Neural crest cell (in vitro differentiated cells): Measurements from ENCODE around the gene GGA3. TPM values are rescaled to one million over a fixed set of nuclear protein-coding genes. Genes with fewer than 3 reads are reported as not detected.

Experiments
- DNase-seq: peaks from one replicate; pipeline ENCODE4 v3.0.0; 2021; ENCODE audit warnings: low read depth, mixed read lengths, low spot score
- H3K27ac Mint-ChIP-seq: one replicate; pipeline ENCODE4 v1.8.0; 2021; ENCODE audit warnings: mild to moderate bottlenecking, mixed read lengths; ENCODE audit not compliant: unreplicated experiment
- H3K27me3 Mint-ChIP-seq: 2 replicates; pipeline ENCODE4 v1.8.0; 2021; ENCODE audit warnings: low read depth, mild to moderate bottlenecking, mixed read lengths
- H3K36me3 Mint-ChIP-seq: 2 replicates; pipeline ENCODE4 v1.8.0; 2021; ENCODE audit warnings: low read depth, mild to moderate bottlenecking, mixed read lengths
- H3K4me1 Mint-ChIP-seq: 2 replicates; pipeline ENCODE4 v1.8.0; 2021; ENCODE audit warnings: mixed read lengths
- H3K4me3 Mint-ChIP-seq: one replicate; pipeline ENCODE4 v1.8.0; 2021; ENCODE audit warnings: mild to moderate bottlenecking, mixed read lengths
- H3K9me3 Mint-ChIP-seq: 2 replicates; pipeline ENCODE4 v1.8.0; 2021; ENCODE audit warnings: mixed read lengths
- CTCF ChIP-seq: fragments of 200-600 bp; sonication (generic); conservative IDR thresholded peaks from 2 replicates; pipeline ENCODE4 v1.5.0; 2021; ENCODE audit warnings: antibody characterized with exemption, mild to moderate bottlenecking
- total RNA-seq: library from RNA; stranded (reverse); gene quantifications from 2 replicates; pipeline ENCODE4 v1.2.1, GENCODE V29; 2021

GGA3 gene
- total RNA-seq, 1 donor from 2014 or later, result 59.0 TPM

DNA sequence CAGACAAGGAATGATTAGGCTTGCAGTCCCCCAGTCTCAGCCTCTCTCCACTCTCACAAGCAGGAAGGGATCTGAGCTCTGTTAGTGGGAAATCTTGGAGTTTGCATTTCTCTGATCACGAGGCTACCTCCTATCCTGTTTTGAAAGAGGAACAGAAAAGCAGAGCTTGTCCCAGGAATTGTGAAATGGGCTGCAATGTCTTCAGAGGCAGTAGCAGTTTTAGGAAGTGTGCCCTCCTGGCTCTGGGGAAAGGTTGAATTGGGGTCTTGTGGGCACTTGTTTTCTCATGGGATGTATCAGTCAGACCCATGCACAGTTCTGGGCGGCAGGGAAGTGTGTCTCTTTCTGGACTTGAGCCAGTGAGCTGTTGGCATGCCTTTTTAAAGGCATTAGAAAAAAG is 33.1 kb downstream of the GGA3 start:
- H3K27me3 Mint-ChIP-seq, result no peaks in the 10 kb centered on the region
- no peak overlapping the region for H3K4me3 Mint-ChIP-seq
- no peak for TF ChIP-seq CTCF
- no peaks in the 10 kb centered on the region for H3K4me1 Mint-ChIP-seq
- DNase-seq, result no peak
- no peak overlapping the region for H3K27ac Mint-ChIP-seq
- H3K36me3 Mint-ChIP-seq, result peaks cover 7% of the 10 kb centered on the region
- no peaks in the 10 kb centered on the region for H3K9me3 Mint-ChIP-seq

DNA sequence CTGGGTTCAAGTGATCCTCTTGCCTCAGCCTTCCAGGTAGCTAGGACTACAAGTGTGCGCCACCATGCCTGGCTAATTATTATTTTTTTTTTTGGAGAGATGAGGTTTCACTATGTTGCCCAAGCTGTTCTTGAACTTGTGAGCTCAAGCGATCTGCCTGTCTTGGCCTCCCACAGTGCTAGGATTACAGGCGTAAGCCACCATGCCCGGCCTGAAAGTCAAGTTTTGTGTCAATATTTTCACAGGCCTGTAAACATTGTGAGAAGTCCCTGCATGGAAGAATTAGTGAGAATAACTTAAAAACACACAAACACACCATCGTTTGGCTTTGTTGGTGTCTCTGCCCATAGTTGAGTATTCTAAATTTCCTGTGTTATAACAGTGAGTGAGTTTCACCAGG is 33.7 kb downstream of the GGA3 start:
- no peaks in the 10 kb centered on the region for H3K4me1 Mint-ChIP-seq
- no peak for DNase-seq
- H3K27ac Mint-ChIP-seq, result peak overlapping the region; percentile 67
- TF ChIP-seq CTCF, result no peak
- peaks cover 4% of the 10 kb centered on the region for H3K36me3 Mint-ChIP-seq
- no peaks in the 10 kb centered on the region for H3K9me3 Mint-ChIP-seq
- no peak overlapping the region for H3K4me3 Mint-ChIP-seq
- H3K27me3 Mint-ChIP-seq, result no peaks in the 10 kb centered on the region

GRCh38 chr17:75225016-75225415 is 36.4 kb downstream of the GGA3 start:
- Mint-ChIP-seq H3K4me1 (no peaks in the 10 kb centered on the region), H3K9me3 (no peaks in the 10 kb centered on the region), H3K4me3 (no peak overlapping the region), H3K27ac (no peak overlapping the region), H3K36me3 (peaks cover 9% of the 10 kb centered on the region), H3K27me3 (no peaks in the 10 kb centered on the region)
- DNase-seq, result no peak
- no peak for TF ChIP-seq CTCF

GRCh38 chr17:75219815-75220214 is 41.6 kb downstream of the GGA3 start:
- H3K27me3 Mint-ChIP-seq, result no peaks in the 10 kb centered on the region
- no peaks in the 10 kb centered on the region for H3K9me3 Mint-ChIP-seq
- H3K4me1 Mint-ChIP-seq, result no peaks in the 10 kb centered on the region
- H3K36me3 Mint-ChIP-seq, result peaks cover 14% of the 10 kb centered on the region
- H3K4me3 Mint-ChIP-seq, result no peak overlapping the region
- TF ChIP-seq CTCF, result no peak
- DNase-seq, result no peak
- no peak overlapping the region for H3K27ac Mint-ChIP-seq

GRCh38 chr17:75218131-75218530 is 43.3 kb downstream of the GGA3 start:
- peaks cover 14% of the 10 kb centered on the region for H3K36me3 Mint-ChIP-seq
- TF ChIP-seq CTCF, result no peak
- H3K9me3 Mint-ChIP-seq, result no peaks in the 10 kb centered on the region
- no peaks in the 10 kb centered on the region for H3K4me1 Mint-ChIP-seq
- H3K27ac Mint-ChIP-seq, result no peak overlapping the region
- DNase-seq, result no peak
- no peaks in the 10 kb centered on the region for H3K27me3 Mint-ChIP-seq
- H3K4me3 Mint-ChIP-seq, result no peak overlapping the region

- Mint-ChIP-seq H3K36me3 (peaks cover 6% of the 10 kb centered on the region), H3K9me3 (no peaks in the 10 kb centered on the region), H3K4me3 (peak overlapping the region; percentile 56), H3K27ac (no peak overlapping the region), H3K27me3 (no peaks in the 10 kb centered on the region), H3K4me1 (peaks cover 13% of the 10 kb centered on the region)
- DNase-seq, result no peak
- no peak for TF ChIP-seq CTCF
These were observed 52.3 kb downstream of the GGA3 start for GRCh38 chr17:75209061-75209460.
